ENCODE results near the gene GRIN3A.

The GRIN3A gene

DNA sequence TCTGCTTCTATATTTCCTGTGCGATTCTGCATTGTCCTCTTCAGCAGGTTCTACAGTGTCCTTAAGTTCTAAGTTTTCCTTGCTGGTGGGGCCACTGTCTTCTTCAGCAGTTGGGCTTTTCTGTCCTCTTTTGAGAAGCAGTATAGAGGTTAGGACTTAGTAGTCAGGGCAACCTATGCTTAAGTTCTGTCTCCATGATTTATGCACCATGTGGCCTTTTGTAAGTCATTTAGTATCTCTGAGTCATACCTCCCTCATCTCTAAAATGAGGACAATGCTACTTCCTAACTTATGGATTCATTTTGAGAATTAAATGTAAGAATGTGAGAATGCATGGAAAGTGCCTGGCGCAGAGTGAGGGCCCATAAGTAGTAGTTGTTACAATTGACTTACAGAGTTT is 46.8 kb downstream of the GRIN3A start:
- 100% methylated on average over 2 of the region's 2 CpGs for WGBS
- no peak overlapping the region for H3K14ac ChIP-seq (ENCODE audit: low read length in 2 of 2)
- H3K4me3 ChIP-seq (ENCODE audit: insufficient read depth in 1 of 2, low read depth in 1 of 2, low read length in 2 of 2): no peak overlapping the region
- no peaks in the 10 kb centered on the region for H3K79me1 ChIP-seq (replicated peaks; ENCODE audit: low read length, poor library complexity, severe bottlenecking)
- no peak overlapping the region for H2BK15ac ChIP-seq (ENCODE audit: low read depth, poor library complexity, severe bottlenecking)
- no peak overlapping the region for H3K27ac ChIP-seq (ENCODE audit: low read length, poor library complexity, severe bottlenecking)
- no peak overlapping the region for H2BK12ac ChIP-seq (ENCODE audit: low read length in 2 of 2)
- no peak overlapping the region for H3K18ac ChIP-seq (ENCODE audit: low read depth in 1 of 2, low read length in 2 of 2)
- H3K9me3 ChIP-seq (ENCODE audit: control insufficient read depth, low read length): no peaks in the 10 kb centered on the region
- H3K4me1 ChIP-seq (ENCODE audit: control insufficient read depth, insufficient read depth, low read depth, low read length): no peaks in the 10 kb centered on the region
- no peak overlapping the region for H3K9ac ChIP-seq (ENCODE audit: low read length)
- no peak overlapping the region for H3K23ac ChIP-seq (ENCODE audit: low read length in 2 of 2)
- no peak overlapping the region for H3K4ac ChIP-seq (ENCODE audit: low read depth in 1 of 2, low read length in 2 of 2)
- H3K4me2 ChIP-seq (ENCODE audit: low read length, poor library complexity, severe bottlenecking): no peak overlapping the region
- H2BK5ac ChIP-seq (ENCODE audit: low read depth, low read length, poor library complexity, severe bottlenecking): no peak overlapping the region
- H2BK120ac ChIP-seq (ENCODE audit: low read depth, low read length): no peak overlapping the region
- DNase-seq: no peak
- no peak overlapping the region for H2AK5ac ChIP-seq (ENCODE audit: low read length, severe bottlenecking)
- no peak overlapping the region for H4K91ac ChIP-seq (ENCODE audit: low read length)
- H2AFZ ChIP-seq (ENCODE audit: low read depth, low read length): no peak overlapping the region
- H4K8ac ChIP-seq (ENCODE audit: low read length): no peak overlapping the region
- no peaks in the 10 kb centered on the region for H3K27me3 ChIP-seq (ENCODE audit: control insufficient read depth in 1 of 2, insufficient read depth in 1 of 2, low read length in 2 of 2)
- no peaks in the 10 kb centered on the region for H3K36me3 ChIP-seq (ENCODE audit: control insufficient read depth in 1 of 2, insufficient read depth in 2 of 2, low read depth in 1 of 2, low read length in 2 of 2)

DNA sequence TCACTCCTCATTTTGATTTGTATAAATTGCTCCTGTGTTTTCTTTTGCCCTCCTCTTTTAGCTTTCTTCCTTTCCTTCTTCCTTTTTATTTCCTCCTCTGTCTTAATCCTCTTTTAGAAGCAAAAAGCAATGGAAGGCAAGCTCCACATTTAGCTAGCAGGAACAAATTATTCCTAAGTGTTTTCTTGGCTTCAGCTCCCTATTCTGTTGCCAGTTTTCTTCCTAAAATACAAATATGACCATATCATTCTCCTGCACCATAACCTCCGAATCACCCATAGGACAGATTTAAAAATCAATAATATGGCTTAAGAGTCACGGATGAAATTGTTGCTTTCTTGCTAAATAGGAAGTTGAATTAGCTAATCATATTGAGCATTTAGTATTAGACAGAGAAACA is 49.4 kb downstream of the GRIN3A start:
- WGBS: no CpG with 5 or more reads among the region's 2 CpGs
- H2BK15ac ChIP-seq (ENCODE audit: low read depth, poor library complexity, severe bottlenecking): no peak overlapping the region
- H3K9me3 ChIP-seq (ENCODE audit: control insufficient read depth, low read length): no peaks in the 10 kb centered on the region
- H3K4me2 ChIP-seq (ENCODE audit: low read length, poor library complexity, severe bottlenecking): no peak overlapping the region
- H3K9ac ChIP-seq (ENCODE audit: low read length): no peak overlapping the region
- H2BK120ac ChIP-seq (ENCODE audit: low read depth, low read length): no peak overlapping the region
- H3K14ac ChIP-seq (ENCODE audit: low read length in 2 of 2): no peak overlapping the region
- no peak overlapping the region for H2BK12ac ChIP-seq (ENCODE audit: low read length in 2 of 2)
- DNase-seq: no peak
- no peak overlapping the region for H3K23ac ChIP-seq (ENCODE audit: low read length in 2 of 2)
- H3K79me1 ChIP-seq (replicated peaks; ENCODE audit: low read length, poor library complexity, severe bottlenecking): no peaks in the 10 kb centered on the region
- no peak overlapping the region for H2AFZ ChIP-seq (ENCODE audit: low read depth, low read length)
- no peak overlapping the region for H3K4ac ChIP-seq (ENCODE audit: low read depth in 1 of 2, low read length in 2 of 2)
- no peak overlapping the region for H4K8ac ChIP-seq (ENCODE audit: low read length)
- no peak overlapping the region for H3K27ac ChIP-seq (ENCODE audit: low read length, poor library complexity, severe bottlenecking)
- H4K91ac ChIP-seq (ENCODE audit: low read length): no peak overlapping the region
- H3K4me1 ChIP-seq (ENCODE audit: control insufficient read depth, insufficient read depth, low read depth, low read length): no peaks in the 10 kb centered on the region
- H3K4me3 ChIP-seq (ENCODE audit: insufficient read depth in 1 of 2, low read depth in 1 of 2, low read length in 2 of 2): no peak overlapping the region
- no peak overlapping the region for H3K18ac ChIP-seq (ENCODE audit: low read depth in 1 of 2, low read length in 2 of 2)
- H2AK5ac ChIP-seq (ENCODE audit: low read length, severe bottlenecking): no peak overlapping the region
- no peaks in the 10 kb centered on the region for H3K36me3 ChIP-seq (ENCODE audit: control insufficient read depth in 1 of 2, insufficient read depth in 2 of 2, low read depth in 1 of 2, low read length in 2 of 2)
- H2BK5ac ChIP-seq (ENCODE audit: low read depth, low read length, poor library complexity, severe bottlenecking): no peak overlapping the region
- no peaks in the 10 kb centered on the region for H3K27me3 ChIP-seq (ENCODE audit: control insufficient read depth in 1 of 2, insufficient read depth in 1 of 2, low read length in 2 of 2)

DNA sequence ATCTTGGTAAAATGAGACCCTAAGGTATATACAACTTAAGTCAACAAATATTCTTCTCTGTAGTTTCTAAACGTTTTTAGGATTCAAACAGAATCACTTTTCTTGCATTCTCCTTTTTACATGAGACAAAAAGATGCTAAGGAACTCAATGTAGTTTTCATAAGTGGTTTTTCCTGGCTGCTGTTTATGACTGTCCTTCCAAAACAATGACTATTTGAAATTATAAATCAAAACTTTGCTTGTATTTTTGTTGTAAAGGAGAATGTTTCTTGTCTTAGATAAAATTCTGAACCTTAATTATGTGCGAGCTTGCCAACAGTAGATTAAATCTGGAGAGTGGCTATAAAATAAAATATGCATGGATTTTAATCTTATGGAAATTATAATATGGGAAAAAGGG is 53.8 kb downstream of the GRIN3A start:
- Histone ChIP-seq H3K36me3 (ENCODE audit: control insufficient read depth in 1 of 2, insufficient read depth in 2 of 2, low read depth in 1 of 2, low read length in 2 of 2) (no peaks in the 10 kb centered on the region), H3K79me1 (replicated peaks; ENCODE audit: low read length, poor library complexity, severe bottlenecking) (no peaks in the 10 kb centered on the region), H2BK120ac (ENCODE audit: low read depth, low read length) (no peak overlapping the region), H3K4me3 (ENCODE audit: insufficient read depth in 1 of 2, low read depth in 1 of 2, low read length in 2 of 2) (no peak overlapping the region), H4K8ac (ENCODE audit: low read length) (no peak overlapping the region), H3K27ac (ENCODE audit: low read length, poor library complexity, severe bottlenecking) (no peak overlapping the region), H3K4me2 (ENCODE audit: low read length, poor library complexity, severe bottlenecking) (no peak overlapping the region), H3K9me3 (ENCODE audit: control insufficient read depth, low read length) (no peaks in the 10 kb centered on the region), H2AK5ac (ENCODE audit: low read length, severe bottlenecking) (no peak overlapping the region), H2BK15ac (ENCODE audit: low read depth, poor library complexity, severe bottlenecking) (no peak overlapping the region), H2AFZ (ENCODE audit: low read depth, low read length) (no peak overlapping the region), H3K14ac (ENCODE audit: low read length in 2 of 2) (no peak overlapping the region), H3K4ac (ENCODE audit: low read depth in 1 of 2, low read length in 2 of 2) (no peak overlapping the region), H3K4me1 (ENCODE audit: control insufficient read depth, insufficient read depth, low read depth, low read length) (no peaks in the 10 kb centered on the region), H3K27me3 (ENCODE audit: control insufficient read depth in 1 of 2, insufficient read depth in 1 of 2, low read length in 2 of 2) (no peaks in the 10 kb centered on the region), H4K91ac (ENCODE audit: low read length) (no peak overlapping the region), H3K23ac (ENCODE audit: low read length in 2 of 2) (no peak overlapping the region), H3K9ac (ENCODE audit: low read length) (no peak overlapping the region), H2BK5ac (ENCODE audit: low read depth, low read length, poor library complexity, severe bottlenecking) (no peak overlapping the region), H2BK12ac (ENCODE audit: low read length in 2 of 2) (no peak overlapping the region), H3K18ac (ENCODE audit: low read depth in 1 of 2, low read length in 2 of 2) (no peak overlapping the region)
- no peak for DNase-seq
- WGBS: 81% methylated on average over 1 of the region's 2 CpGs

DNA sequence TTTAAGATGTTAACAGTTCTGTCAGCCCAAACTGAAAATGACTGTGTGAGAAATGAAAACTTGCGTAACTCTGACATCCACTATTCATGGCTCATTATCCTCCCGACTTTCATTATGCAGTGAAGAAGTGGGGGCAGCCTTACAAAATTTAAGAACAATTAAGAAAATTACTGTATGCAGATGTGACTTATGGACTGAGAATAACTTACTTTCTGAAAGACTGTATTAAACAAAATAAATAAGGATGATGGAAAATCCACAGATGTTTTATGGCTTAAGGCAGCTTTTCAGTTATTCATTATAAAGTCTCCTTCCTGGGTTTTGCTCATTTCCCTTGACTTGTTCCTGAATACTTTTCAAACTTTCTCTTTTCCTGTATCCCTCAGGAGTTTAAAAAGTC is 55.2 kb downstream of the GRIN3A start:
- no peak for DNase-seq
- Histone ChIP-seq H2BK12ac (ENCODE audit: low read length in 2 of 2) (no peak overlapping the region), H3K4me3 (ENCODE audit: insufficient read depth in 1 of 2, low read depth in 1 of 2, low read length in 2 of 2) (no peak overlapping the region), H3K14ac (ENCODE audit: low read length in 2 of 2) (no peak overlapping the region), H2AK5ac (ENCODE audit: low read length, severe bottlenecking) (no peak overlapping the region), H4K91ac (ENCODE audit: low read length) (no peak overlapping the region), H3K9me3 (ENCODE audit: control insufficient read depth, low read length) (no peaks in the 10 kb centered on the region), H3K27ac (ENCODE audit: low read length, poor library complexity, severe bottlenecking) (no peak overlapping the region), H3K36me3 (ENCODE audit: control insufficient read depth in 1 of 2, insufficient read depth in 2 of 2, low read depth in 1 of 2, low read length in 2 of 2) (no peaks in the 10 kb centered on the region), H3K9ac (ENCODE audit: low read length) (no peak overlapping the region), H3K4ac (ENCODE audit: low read depth in 1 of 2, low read length in 2 of 2) (no peak overlapping the region), H2AFZ (ENCODE audit: low read depth, low read length) (no peak overlapping the region), H3K27me3 (ENCODE audit: control insufficient read depth in 1 of 2, insufficient read depth in 1 of 2, low read length in 2 of 2) (no peaks in the 10 kb centered on the region), H2BK5ac (ENCODE audit: low read depth, low read length, poor library complexity, severe bottlenecking) (no peak overlapping the region), H3K18ac (ENCODE audit: low read depth in 1 of 2, low read length in 2 of 2) (no peak overlapping the region), H3K4me1 (ENCODE audit: control insufficient read depth, insufficient read depth, low read depth, low read length) (no peaks in the 10 kb centered on the region), H4K8ac (ENCODE audit: low read length) (no peak overlapping the region), H3K4me2 (ENCODE audit: low read length, poor library complexity, severe bottlenecking) (no peak overlapping the region), H2BK15ac (ENCODE audit: low read depth, poor library complexity, severe bottlenecking) (no peak overlapping the region), H2BK120ac (ENCODE audit: low read depth, low read length) (no peak overlapping the region), H3K79me1 (replicated peaks; ENCODE audit: low read length, poor library complexity, severe bottlenecking) (no peaks in the 10 kb centered on the region), H3K23ac (ENCODE audit: low read length in 2 of 2) (no peak overlapping the region)
- no CpG with 5 or more reads among the region's 2 CpGs for WGBS
